Upper lobe of left lung (tissue), 6 donors: ENCODE data around the gene KNDC1. TPM values are rescaled to one million over a fixed set of nuclear protein-coding genes. Genes with fewer than 3 reads are reported as not detected.

ENCODE experiments used
- ATAC-seq, 2 donors: fragments of 200-7000 bp; cut with Tn5 transposase; one replicate each; pipeline ENCODE4 v1.9.1; 2022; ENCODE audit warnings: mild to moderate bottlenecking in 2 of 2, moderate library complexity in 2 of 2; ENCODE audit not compliant: low FRiP score in 2 of 2
- DNase-seq, 2 donors: peaks; one replicate each; pipeline ENCODE4 v3.0.0-alpha.2; 2019 to 2020
- H3K27ac ChIP-seq, 4 donors: fragments of 200-600 bp; sonication (generic); one replicate each; pipeline ENCODE4 v1.5.1; 2016 to 2019
- H3K27me3 ChIP-seq, 4 donors: fragments of 200-600 bp; sonication (generic); one replicate each; pipeline ENCODE4 v1.5.1; 2017 to 2019
- H3K36me3 ChIP-seq, 4 donors: fragments of 200-600 bp; sonication (generic); one replicate each; pipeline ENCODE4 v1.5.1; 2016 to 2019
- H3K4me1 ChIP-seq, 4 donors: fragments of 200-600 bp; sonication (generic); one replicate each; pipeline ENCODE4 v1.5.1; 2018 to 2019
- H3K4me3 ChIP-seq, 4 donors: fragments of 200-600 bp; sonication (generic); one replicate each; pipeline ENCODE4 v1.5.1; 2017 to 2019; ENCODE audit warnings: mild to moderate bottlenecking in 2 of 4, moderate library complexity in 1 of 4
- H3K9me3 ChIP-seq, 4 donors: fragments of 200-600 bp; sonication (generic); one replicate each; pipeline ENCODE4 v1.5.1; 2018 to 2019
- CTCF ChIP-seq, 6 experiments: fragments of 450-650 bp in 4 of 6; fragments of 200-600 bp in 2 of 6; sonication (generic) in 2 of 6; IDR thresholded peaks; one replicate each; pipeline ENCODE4 v1.5.1; 2016 to 2019; ENCODE audit warnings: antibody characterized with exemption in 6 of 6
- EP300 ChIP-seq, 4 donors: sonication (generic); formaldehyde crosslinking; IDR thresholded peaks; one replicate each; pipeline ENCODE4 v1.5.1; 2017; ENCODE audit warnings: antibody characterized with exemption in 4 of 4, control low read depth in 2 of 4
- POLR2A ChIP-seq, 4 donors: fragments of 450-650 bp; IDR thresholded peaks; one replicate each; pipeline ENCODE4 v1.5.1; 2016 to 2017; ENCODE audit warnings: antibody characterized with exemption in 4 of 4, mild to moderate bottlenecking in 2 of 4
- POLR2AphosphoS5 ChIP-seq, 2 donors: sonication (generic); formaldehyde crosslinking; IDR thresholded peaks; one replicate each; pipeline ENCODE4 v1.5.1; 2017; ENCODE audit warnings: antibody characterized with exemption in 2 of 2
- WGBS, 2 donors: methylation state at CpG; one replicate each; pipeline ENCODE4 v1.1.5; 2017 to 2018; 5-methylcytosine and 5-hydroxymethylcytosine counted together
- total RNA-seq, 6 donors: library from RNA; depleted of rRNA in 4 of 6; stranded (reverse); fragments of >200 nt in 4 of 6; gene quantifications; one replicate each; pipeline versions ENCODE4 v1.1.0 to v1.2.1, GENCODE V29; 2016 to 2021
- donor health status: DM: no; HTN: no; CAD: no; lungs with moderate emphysema.
- donor health status: DM: no; HTN: yes; CAD: no; lungs with severe emphysema.

The KNDC1 gene
- total RNA-seq, 6 donors from 2014 or later = 7.1 to 30.3 (median 15.5) TPM

- Histone ChIP-seq H3K9me3 (no peaks in the 10 kb centered on the region), H3K4me1 (peaks cover 0 to 25% (median 15%) of the 10 kb centered on the region in 4 donors), H3K27me3 (peaks cover 0 to 42% (median 18%) of the 10 kb centered on the region in 4 donors), H3K4me3 (no peak overlapping the region), H3K27ac (no peak overlapping the region), H3K36me3 (no peaks in the 10 kb centered on the region)
- no peak for TF ChIP-seq EP300 (IDR thresholded peaks at IDR 0.05)
- no peak for ATAC-seq
- peak in 1 of 2 donors; percentile 79 for DNase-seq
- WGBS, 2 donors = 77 to 85% methylated on average over 21 to 27 of the region's 27 CpGs
These were observed 82.8 kb downstream of the KNDC1 start for GRCh38 chr10:133242611-133243356.

DNA sequence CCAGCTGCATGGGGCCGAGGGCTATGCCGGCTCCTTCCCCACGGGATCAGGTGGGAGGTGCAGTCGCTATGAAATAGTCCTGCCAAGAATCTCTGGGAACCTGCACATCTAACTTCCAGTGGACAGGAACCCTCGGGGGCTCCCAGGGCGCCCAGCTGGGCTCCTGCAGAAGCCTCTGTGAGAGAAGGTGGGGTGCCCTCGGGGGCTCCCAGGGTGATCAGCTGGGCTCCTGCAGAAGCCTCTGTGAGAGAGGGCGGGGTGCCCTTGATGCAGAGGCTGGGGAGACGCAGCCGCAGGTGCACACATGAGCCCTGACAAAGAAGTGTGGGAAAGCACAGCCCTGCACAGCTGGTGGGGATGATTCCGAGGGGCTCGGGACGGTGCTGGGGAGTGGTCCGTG, 83.6 kb downstream of the KNDC1 start:
- DNase-seq (peak in 1 of 2 donors; percentile 75), ATAC-seq (no peak)
- H3K36me3 ChIP-seq = no peaks in the 10 kb centered on the region
- H3K4me3 ChIP-seq = no peak overlapping the region
- H3K4me1 ChIP-seq = peaks cover 0 to 18% (median 12%) of the 10 kb centered on the region in 4 donors
- peaks cover 0 to 35% (median 14%) of the 10 kb centered on the region in 4 donors for H3K27me3 ChIP-seq
- H3K27ac ChIP-seq = no peak overlapping the region
- TF ChIP-seq CTCF (IDR thresholded peaks at IDR 0.05) (no peak), EP300 (IDR thresholded peaks at IDR 0.05) (no peak), POLR2A (IDR thresholded peaks at IDR 0.05) (no peak), POLR2AphosphoS5 (IDR thresholded peaks at IDR 0.05) (no peak)
- H3K9me3 ChIP-seq = no peaks in the 10 kb centered on the region
- WGBS, 2 donors = 81 to 94% methylated on average over 6 to 13 of the region's 14 CpGs

GRCh38 chr10:133245439-133246235, 85.6 kb downstream of the KNDC1 start:
- peak in 1 of 2 donors; percentile 76 for DNase-seq
- H3K36me3 ChIP-seq = no peaks in the 10 kb centered on the region
- TF ChIP-seq EP300 (IDR thresholded peaks at IDR 0.05) = no peak
- TF ChIP-seq POLR2AphosphoS5 (IDR thresholded peaks at IDR 0.05) = no peak
- TF ChIP-seq POLR2A (IDR thresholded peaks at IDR 0.05) = no peak
- TF ChIP-seq CTCF (IDR thresholded peaks at IDR 0.05) = no peak
- H3K27ac ChIP-seq = no peak overlapping the region
- peaks cover 0 to 20% (median 5%) of the 10 kb centered on the region in 4 donors for H3K27me3 ChIP-seq
- peak in 1 of 2 donors; percentile 3 for ATAC-seq
- no peaks in the 10 kb centered on the region for H3K9me3 ChIP-seq
- peaks cover 0 to 16% (median 12%) of the 10 kb centered on the region in 4 donors for H3K4me1 ChIP-seq
- no peak overlapping the region for H3K4me3 ChIP-seq
- WGBS, 2 donors = 53 to 76% methylated on average over 22 to 25 of the region's 33 CpGs

DNA sequence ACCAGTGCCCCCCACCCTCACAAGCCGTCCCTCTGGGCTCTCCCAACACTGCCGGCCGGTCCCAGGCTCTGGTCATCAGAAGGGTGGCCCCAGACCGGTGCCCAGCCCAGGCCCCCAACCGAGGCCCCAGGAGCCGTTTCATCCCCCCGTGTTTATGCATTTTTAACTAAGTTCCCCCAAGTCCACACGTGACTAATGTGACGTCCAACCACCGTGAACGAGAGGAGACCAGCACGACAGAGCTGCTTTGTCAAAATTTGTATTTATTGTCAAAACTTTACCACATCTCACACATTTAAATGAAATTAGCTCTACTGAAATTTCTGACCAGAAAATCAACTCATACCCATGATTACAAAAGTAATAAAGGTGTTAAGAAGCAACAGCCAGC, 86.2 kb downstream of the KNDC1 start:
- no peak for DNase-seq
- no peak overlapping the region for H3K4me3 ChIP-seq
- ATAC-seq = no peak
- WGBS, 2 donors = 58 to 73% methylated on average over 12 of the region's 12 CpGs
- no peak overlapping the region for H3K27ac ChIP-seq
- TF ChIP-seq EP300 (IDR thresholded peaks at IDR 0.05) = no peak
- TF ChIP-seq CTCF (IDR thresholded peaks at IDR 0.05) = no peak
- TF ChIP-seq POLR2AphosphoS5 (IDR thresholded peaks at IDR 0.05) = no peak
- no peak for TF ChIP-seq POLR2A (IDR thresholded peaks at IDR 0.05)
- H3K27me3 ChIP-seq = peaks cover 0 to 15% (median 5%) of the 10 kb centered on the region in 4 donors
- H3K36me3 ChIP-seq = no peaks in the 10 kb centered on the region
- H3K4me1 ChIP-seq = peaks cover 0 to 10% (median 8%) of the 10 kb centered on the region in 4 donors
- H3K9me3 ChIP-seq = no peaks in the 10 kb centered on the region

DNA sequence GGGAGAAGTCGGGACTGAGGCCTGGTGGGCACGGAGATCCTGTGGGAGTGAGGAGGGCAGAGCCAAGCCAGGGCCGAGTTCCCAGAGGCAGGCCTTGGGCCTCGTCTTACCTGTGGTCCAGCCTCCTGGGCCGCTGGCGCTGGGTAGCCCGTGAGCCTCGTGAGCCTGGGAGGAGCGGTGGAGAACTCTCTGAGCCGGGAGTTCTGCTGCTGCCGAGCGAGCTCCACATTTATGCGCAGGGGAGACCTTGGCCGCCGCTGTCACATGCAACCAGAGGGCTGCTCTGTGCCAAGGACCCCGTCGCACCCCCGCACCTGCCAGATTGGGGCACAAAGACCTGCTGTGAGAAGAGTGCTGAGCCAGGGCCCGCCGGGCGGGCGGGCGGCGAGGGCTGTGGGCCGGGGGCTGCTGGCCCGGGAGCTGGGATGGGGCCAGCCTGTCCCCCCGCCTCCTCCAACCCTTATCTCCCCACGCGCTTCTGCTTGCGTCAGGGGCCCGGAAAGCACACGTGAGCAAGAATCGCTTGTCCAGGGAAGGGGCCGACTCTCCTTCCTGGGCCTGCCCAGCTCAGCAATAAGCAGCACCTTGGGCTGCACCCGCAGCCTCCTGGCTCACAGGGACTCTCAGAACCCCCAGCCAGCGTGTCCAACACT, 87.8 kb downstream of the KNDC1 start:
- DNase-seq (peak in 1 of 2 donors; percentile 79), ATAC-seq (no peak)
- H3K27ac ChIP-seq = no peak overlapping the region
- H3K27me3 ChIP-seq = peaks cover 0 to 13% (median 4%) of the 10 kb centered on the region in 4 donors
- no peak overlapping the region for H3K4me3 ChIP-seq
- no peaks in the 10 kb centered on the region for H3K36me3 ChIP-seq
- TF ChIP-seq CTCF (IDR thresholded peaks at IDR 0.05) = no peak
- TF ChIP-seq POLR2AphosphoS5 (IDR thresholded peaks at IDR 0.05) = no peak
- TF ChIP-seq POLR2A (IDR thresholded peaks at IDR 0.05) = no peak
- no peak for TF ChIP-seq EP300 (IDR thresholded peaks at IDR 0.05)
- H3K9me3 ChIP-seq = no peaks in the 10 kb centered on the region
- H3K4me1 ChIP-seq = peaks cover 0 to 4% (median 0%) of the 10 kb centered on the region in 4 donors
- WGBS, 2 donors = 81 to 87% methylated on average over 10 to 32 of the region's 36 CpGs
